Adrenal gland (tissue), 5 donors: ENCODE results near the gene FAM131C.

Source experiments
- POLR2A ChIP-seq, 2 donors: fragments of 450-650 bp; IDR thresholded peaks; one replicate each; pipeline ENCODE4 v1.6.1; 2017; ENCODE audit warnings: antibody characterized with exemption in 2 of 2, mild to moderate bottlenecking in 2 of 2, moderate library complexity in 1 of 2
- TF ChIP-seq, protein P1 (sequence below), 6 experiments: fragments of 450-650 bp in 4 of 6; fragments of 200-600 bp in 2 of 6; sonication (generic) in 1 of 6; IDR thresholded peaks; 1 replicate in 5 of 6; 2 replicates in 1 of 6; pipeline versions ENCODE4 v1.5.1 to v1.8.0; 2016 to 2021; ENCODE audit warnings: antibody characterized with exemption in 6 of 6, mild to moderate bottlenecking in 2 of 6, moderate library complexity in 1 of 6
- donor health status: DM: no; HTN: no; CAD: no.

DNA sequence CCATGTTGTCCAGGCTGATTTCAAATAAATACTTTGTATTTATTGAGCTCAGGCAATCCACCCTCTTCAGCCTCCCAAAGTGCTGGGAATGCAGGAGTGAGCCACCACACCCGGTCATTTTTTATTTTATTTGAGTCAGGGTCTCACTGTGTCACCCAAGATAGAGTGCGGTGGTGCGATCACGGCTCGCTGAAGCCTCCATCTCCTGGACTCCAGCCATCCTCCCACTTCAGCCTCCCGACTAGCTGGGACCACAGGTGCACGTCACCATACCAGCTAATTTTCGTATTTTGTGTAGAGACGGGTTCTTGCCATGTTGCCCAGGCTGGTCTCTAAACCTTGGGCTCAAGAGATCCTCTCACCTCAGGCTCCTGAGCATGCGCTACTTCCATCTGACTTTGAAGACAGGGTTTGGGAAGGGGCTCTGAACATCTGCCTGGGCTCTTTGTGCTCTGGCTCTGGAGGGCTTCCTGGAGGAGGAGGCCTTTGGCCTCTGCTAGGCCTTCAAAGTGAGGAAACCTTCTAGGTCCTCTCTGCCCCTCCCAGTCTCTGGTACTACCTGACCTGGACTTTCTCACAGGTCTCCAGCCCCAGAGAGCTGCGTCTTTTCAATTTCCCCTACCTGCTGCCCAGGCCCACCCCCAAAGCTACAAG is 61.4 kb downstream of the FAM131C start:
- TF ChIP-seq POLR2A (IDR thresholded peaks at IDR 0.05): no peak
- TF ChIP-seq, protein P1, sequence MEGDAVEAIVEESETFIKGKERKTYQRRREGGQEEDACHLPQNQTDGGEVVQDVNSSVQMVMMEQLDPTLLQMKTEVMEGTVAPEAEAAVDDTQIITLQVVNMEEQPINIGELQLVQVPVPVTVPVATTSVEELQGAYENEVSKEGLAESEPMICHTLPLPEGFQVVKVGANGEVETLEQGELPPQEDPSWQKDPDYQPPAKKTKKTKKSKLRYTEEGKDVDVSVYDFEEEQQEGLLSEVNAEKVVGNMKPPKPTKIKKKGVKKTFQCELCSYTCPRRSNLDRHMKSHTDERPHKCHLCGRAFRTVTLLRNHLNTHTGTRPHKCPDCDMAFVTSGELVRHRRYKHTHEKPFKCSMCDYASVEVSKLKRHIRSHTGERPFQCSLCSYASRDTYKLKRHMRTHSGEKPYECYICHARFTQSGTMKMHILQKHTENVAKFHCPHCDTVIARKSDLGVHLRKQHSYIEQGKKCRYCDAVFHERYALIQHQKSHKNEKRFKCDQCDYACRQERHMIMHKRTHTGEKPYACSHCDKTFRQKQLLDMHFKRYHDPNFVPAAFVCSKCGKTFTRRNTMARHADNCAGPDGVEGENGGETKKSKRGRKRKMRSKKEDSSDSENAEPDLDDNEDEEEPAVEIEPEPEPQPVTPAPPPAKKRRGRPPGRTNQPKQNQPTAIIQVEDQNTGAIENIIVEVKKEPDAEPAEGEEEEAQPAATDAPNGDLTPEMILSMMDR (IDR thresholded peaks at IDR 0.05): no peak
